ENCODE results near the gene UQCR11.

Gene UQCR11

DNA sequence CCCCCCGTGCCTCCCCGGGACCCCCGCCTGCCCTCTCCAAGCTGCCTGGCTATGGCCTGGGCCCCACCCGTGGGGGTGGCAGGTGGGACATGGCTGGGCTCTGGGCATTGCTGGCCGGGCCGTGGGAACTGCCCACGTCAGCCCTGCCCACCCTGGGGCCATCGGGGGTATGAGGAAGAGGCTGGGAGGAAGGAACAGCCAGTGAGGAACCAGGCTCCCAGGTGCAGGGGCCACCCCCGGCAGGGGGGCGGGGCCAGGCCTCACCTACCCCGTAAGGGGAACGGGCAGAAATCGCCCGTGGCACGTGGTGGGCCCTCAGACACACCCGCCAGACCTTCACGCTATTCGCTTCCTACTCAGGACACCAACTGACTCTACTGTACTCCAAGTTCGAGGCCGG, 24.8 kb upstream of the UQCR11 start:
- H3K27ac ChIP-seq, result no peak overlapping the region
- CTCF ChIA-PET, result no interaction called here
- no peak for DNase-seq (ENCODE audit: low spot score)
- POLR2A ChIA-PET (ENCODE audit: low non-redundant PET), result no interaction called here
- TF ChIP-seq, protein P1, sequence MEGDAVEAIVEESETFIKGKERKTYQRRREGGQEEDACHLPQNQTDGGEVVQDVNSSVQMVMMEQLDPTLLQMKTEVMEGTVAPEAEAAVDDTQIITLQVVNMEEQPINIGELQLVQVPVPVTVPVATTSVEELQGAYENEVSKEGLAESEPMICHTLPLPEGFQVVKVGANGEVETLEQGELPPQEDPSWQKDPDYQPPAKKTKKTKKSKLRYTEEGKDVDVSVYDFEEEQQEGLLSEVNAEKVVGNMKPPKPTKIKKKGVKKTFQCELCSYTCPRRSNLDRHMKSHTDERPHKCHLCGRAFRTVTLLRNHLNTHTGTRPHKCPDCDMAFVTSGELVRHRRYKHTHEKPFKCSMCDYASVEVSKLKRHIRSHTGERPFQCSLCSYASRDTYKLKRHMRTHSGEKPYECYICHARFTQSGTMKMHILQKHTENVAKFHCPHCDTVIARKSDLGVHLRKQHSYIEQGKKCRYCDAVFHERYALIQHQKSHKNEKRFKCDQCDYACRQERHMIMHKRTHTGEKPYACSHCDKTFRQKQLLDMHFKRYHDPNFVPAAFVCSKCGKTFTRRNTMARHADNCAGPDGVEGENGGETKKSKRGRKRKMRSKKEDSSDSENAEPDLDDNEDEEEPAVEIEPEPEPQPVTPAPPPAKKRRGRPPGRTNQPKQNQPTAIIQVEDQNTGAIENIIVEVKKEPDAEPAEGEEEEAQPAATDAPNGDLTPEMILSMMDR (conservative IDR thresholded peaks at IDR 0.05; ENCODE audit: low read depth), result no peak

DNA sequence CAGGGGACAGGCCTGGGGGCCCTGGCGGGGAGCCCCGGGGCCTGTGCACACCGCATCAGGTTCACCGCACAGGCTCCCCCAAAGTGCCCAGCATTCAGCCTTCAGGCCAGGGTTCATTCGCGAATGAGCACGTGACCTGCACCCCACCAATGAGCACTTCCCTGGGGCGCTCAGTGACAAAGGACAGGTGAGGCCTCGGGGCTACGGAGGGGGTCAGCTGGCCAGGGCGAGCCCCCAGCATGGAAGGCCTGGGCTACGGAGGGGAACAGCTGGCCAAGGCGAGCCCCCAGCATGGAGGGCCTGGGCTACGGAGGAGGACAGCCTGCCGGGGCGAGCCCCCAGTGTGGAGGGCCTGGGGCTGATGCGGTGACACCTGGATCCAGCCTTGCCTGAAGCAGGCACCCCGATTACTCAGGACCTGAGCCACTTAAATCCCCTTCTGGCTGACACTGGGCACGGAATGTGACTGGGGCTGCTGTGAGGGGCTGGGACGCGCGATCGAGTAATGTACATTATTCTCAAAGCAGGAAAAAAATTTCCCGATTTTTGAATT, 24.1 kb upstream of the UQCR11 start:
- DNase-seq (ENCODE audit: low spot score), result no peak
- POLR2A ChIA-PET (ENCODE audit: low non-redundant PET), result no interaction called here
- H3K27ac ChIP-seq, result no peak overlapping the region
- CTCF ChIA-PET, result no interaction called here
- TF ChIP-seq, protein P1 (conservative IDR thresholded peaks at IDR 0.05; ENCODE audit: low read depth), result no peak

DNA sequence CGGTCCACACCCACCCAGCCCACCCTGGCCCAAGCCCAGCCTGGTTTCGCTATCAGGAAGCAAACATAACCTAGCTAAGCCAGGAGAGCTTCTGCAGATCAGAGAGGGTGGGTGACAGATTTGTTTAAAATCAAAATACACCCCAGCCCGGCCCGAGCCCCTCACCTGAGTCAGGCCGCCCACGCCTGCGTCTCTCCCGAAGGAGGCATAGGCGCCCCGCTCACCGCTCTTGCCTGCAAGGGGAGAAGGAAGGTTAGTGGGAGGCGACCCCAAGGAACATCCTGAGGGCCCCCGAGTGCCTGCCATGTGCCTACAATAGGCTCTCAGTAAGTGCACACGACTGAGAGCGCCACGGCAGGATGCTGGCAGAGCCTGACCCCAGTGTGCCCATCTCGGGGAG, 21.9 kb upstream of the UQCR11 start:
- H3K27ac ChIP-seq, result no peak overlapping the region
- TF ChIP-seq, protein P1 (conservative IDR thresholded peaks at IDR 0.05; ENCODE audit: low read depth), result no peak
- ChIA-PET POLR2A (ENCODE audit: low non-redundant PET) (no interaction called here), CTCF (interaction anchor here (0.6 kb wide), 1 partner anchor 449 kb away, joined by 7 read pairs; no protein-coding TSS in a partner anchor)
- no peak for DNase-seq (ENCODE audit: low spot score)

DNA sequence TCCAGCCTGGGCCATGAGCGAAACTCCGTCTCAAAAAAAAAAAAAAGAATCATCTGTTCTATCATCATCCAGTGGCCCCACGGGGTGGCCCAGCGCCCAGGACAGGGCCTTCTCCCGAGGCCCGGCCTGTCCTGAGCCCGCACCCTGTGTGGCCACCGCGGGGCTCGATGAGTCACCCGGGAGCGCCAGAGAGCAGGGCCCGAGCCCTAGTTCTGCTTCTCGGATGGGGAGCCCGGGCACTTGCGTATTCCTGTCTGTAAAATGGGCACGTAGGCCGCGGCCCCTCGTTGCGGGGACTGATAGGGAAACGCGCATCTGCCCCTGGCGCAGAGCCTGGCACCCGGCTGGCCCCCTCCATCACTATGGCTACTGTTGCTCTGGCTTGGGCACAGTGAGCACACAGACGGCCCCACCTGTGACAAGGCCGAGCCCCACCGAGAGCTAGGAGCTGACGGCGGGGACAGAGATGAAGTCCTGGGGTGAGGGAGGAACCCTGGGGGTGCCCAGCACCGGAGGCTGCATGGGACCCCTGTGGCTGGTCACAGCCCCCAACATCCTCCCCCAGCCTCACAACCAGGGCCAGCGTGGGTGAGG, 21.3 kb upstream of the UQCR11 start:
- TF ChIP-seq, protein P1 (conservative IDR thresholded peaks at IDR 0.05; ENCODE audit: low read depth), result no peak
- CTCF ChIA-PET, result interaction anchor here (0.6 kb wide), 1 partner anchor 448 kb away, joined by 7 read pairs; no protein-coding TSS in a partner anchor

DNA sequence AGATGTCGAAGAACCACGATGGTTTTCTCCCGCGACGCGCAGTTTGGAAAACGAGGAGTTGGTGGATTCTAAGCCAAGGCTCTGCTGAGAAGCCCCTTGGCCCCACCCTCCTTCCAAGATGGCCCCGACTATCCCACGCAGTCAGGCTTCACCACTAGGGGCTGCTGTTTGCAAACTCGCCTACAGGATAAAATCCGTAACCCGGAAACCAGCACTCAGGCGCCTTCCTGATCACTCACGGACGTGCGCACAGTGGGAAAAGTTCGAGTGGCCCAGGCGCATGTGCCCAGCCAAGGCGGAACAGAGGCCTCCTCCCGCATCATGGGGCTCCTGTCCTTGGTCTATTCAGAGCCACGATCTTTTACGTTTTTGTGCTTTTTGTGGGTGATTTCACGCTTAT, 19.2 kb upstream of the UQCR11 start:
- TF ChIP-seq, protein P1 (conservative IDR thresholded peaks at IDR 0.05; ENCODE audit: low read depth), result no peak; the same call in 1 of the 2 replicates
- no peak for DNase-seq (ENCODE audit: low spot score)
- CTCF ChIA-PET, result interaction anchor here (0.7 to 1.0 kb wide), 2 partner anchors 18 to 47 kb away, joined by 3 to 4 read pairs; no protein-coding TSS in a partner anchor

More for the DNA sequence above, 21.3 kb upstream of the UQCR11 start:
- no peak for DNase-seq (ENCODE audit: low spot score)
- H3K27ac ChIP-seq, result no peak overlapping the region
- POLR2A ChIA-PET (ENCODE audit: low non-redundant PET), result no interaction called here

DNA sequence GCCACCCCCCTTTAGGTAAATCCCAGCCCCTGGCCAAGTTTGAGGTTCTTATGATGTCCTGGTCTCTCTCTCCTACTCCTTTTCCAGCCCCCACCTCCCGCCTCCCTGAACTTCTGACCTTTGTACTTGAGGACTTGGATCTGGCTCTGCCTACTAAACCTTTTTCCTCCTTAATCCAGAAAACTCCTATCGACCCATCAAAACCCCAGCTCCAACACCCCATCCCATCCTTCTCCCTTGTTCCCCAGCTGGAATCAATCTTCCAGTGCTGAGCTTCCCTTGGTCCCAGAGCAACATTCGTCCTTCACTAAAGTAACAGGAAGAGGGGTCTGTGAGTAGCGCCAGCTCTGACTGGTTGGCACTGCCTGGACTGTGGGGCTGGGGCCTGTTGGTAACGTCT, 17.3 kb upstream of the UQCR11 start:
- ChIA-PET POLR2A (ENCODE audit: low non-redundant PET) (no interaction called here), CTCF (interaction anchor here (0.7 kb wide), 1 partner anchor 242 kb away, joined by 3 read pairs; no protein-coding TSS in a partner anchor)
- no peak for DNase-seq (ENCODE audit: low spot score)
- TF ChIP-seq, protein P1 (conservative IDR thresholded peaks at IDR 0.05; ENCODE audit: low read depth), result no peak
- H3K27ac ChIP-seq, result no peak overlapping the region

More for the DNA sequence above, 19.2 kb upstream of the UQCR11 start:
- POLR2A ChIA-PET (ENCODE audit: low non-redundant PET), result no interaction called here
- no peak overlapping the region; the same call in 1 of the 2 replicates for H3K27ac ChIP-seq
